PC-3 (cell line): ENCODE data around the gene OSBPL8. TPM values are rescaled to one million over a fixed set of nuclear protein-coding genes. Genes with fewer than 3 reads are reported as not detected.

Source experiments
- ATAC-seq: fragments of 200-7000 bp; cut with Tn5 transposase; 2 replicates; pipeline ENCODE4 v1.9.1; 2020; ENCODE audit warnings: mild to moderate bottlenecking, moderate library complexity
- BruUV-seq: library from RNA; stranded (reverse); fragments of 400-500 nt; replicated peaks from 2 replicates; lab custom pipeline; 2021; lab: Mats Ljungman, UMichigan
- CTCF ChIA-PET: fragments of 300-600 bp; sonication (Branson Sonifier 250); formaldehyde crosslinking; loops from one replicate; lab custom pipeline; 2022; ENCODE audit warnings: antibody characterized with exemption; lab: Charles Lee
- POLR2A ChIA-PET: fragments of 300-600 bp; sonication (Branson Sonifier 250); formaldehyde crosslinking; loops from one replicate; lab custom pipeline; 2022; ENCODE audit warnings: antibody characterized with exemption; ENCODE audit not compliant: unreplicated experiment; lab: Charles Lee
- DNase-seq: peaks from one replicate; pipeline ENCODE4 v3.0.0-alpha.2; 2015
- H2AFZ ChIP-seq: fragments of 300-600 bp; sonication (generic); 2 replicates; pipeline ENCODE4 v1.6.0; 2016; ENCODE audit warnings: antibody characterized with exemption, low read length
- H3F3A ChIP-seq: fragments of 300-600 bp; sonication (generic); one replicate; pipeline ENCODE4 v1.6.0; 2017; ENCODE audit warnings: antibody characterized with exemption, low read length, control low read depth, mild to moderate bottlenecking; ENCODE audit not compliant: unreplicated experiment
- H3K27ac ChIP-seq: fragments of 300-600 bp; sonication (generic); 2 replicates; pipeline ENCODE4 v1.5.1; 2016; ENCODE audit warnings: mild to moderate bottlenecking, low read length
- H3K27me3 ChIP-seq: fragments of 300-600 bp; sonication (generic); 2 replicates; pipeline ENCODE4 v1.6.1; 2016; ENCODE audit warnings: low read length, mixed read lengths
- H3K36me3 ChIP-seq: fragments of 300-600 bp; sonication (generic); 2 replicates; pipeline ENCODE4 v1.6.1; 2016; ENCODE audit warnings: low read depth, mixed run types, low read length, mixed read lengths
- H3K4me1 ChIP-seq: fragments of 300-600 bp; sonication (generic); 2 replicates; pipeline ENCODE4 v1.5.1; 2016; ENCODE audit warnings: low read length; ENCODE audit not compliant: insufficient read depth
- H3K4me2 ChIP-seq: fragments of 300-600 bp; sonication (generic); 2 replicates; pipeline ENCODE4 v1.6.0; 2016; ENCODE audit warnings: low read length
- H3K4me3 ChIP-seq: fragments of 300-600 bp; sonication (generic); 2 replicates; pipeline ENCODE4 v1.5.1; 2016; ENCODE audit warnings: mild to moderate bottlenecking, low read length, mixed read lengths
- H3K79me2 ChIP-seq: fragments of 300-600 bp; sonication (generic); 2 replicates; pipeline ENCODE4 v1.6.1; 2017; ENCODE audit warnings: low read length, mixed read lengths
- H3K9ac ChIP-seq: fragments of 300-600 bp; sonication (generic); 2 replicates; pipeline ENCODE4 v1.6.0; 2016; ENCODE audit warnings: mild to moderate bottlenecking, low read length
- H3K9me2 ChIP-seq: fragments of 300-600 bp; sonication (generic); replicated peaks from 2 replicates; pipeline ENCODE4 v1.6.1; 2016; ENCODE audit warnings: mixed run types, low read length, mixed read lengths
- H3K9me3 ChIP-seq: fragments of 300-600 bp; sonication (generic); 2 replicates; pipeline ENCODE4 v1.6.1; 2016; ENCODE audit warnings: low read length, mixed read lengths
- H4K20me1 ChIP-seq: fragments of 300-600 bp; sonication (generic); 2 replicates; pipeline ENCODE4 v1.6.1; 2016; ENCODE audit warnings: low read length, mixed read lengths
- CTCF ChIP-seq: fragments of 300-600 bp; sonication (generic); conservative IDR thresholded peaks from 2 replicates; pipeline ENCODE4 v1.5.1; 2017; ENCODE audit warnings: antibody characterized with exemption, low read depth, mild to moderate bottlenecking, low read length
- EZH2 ChIP-seq: fragments of 300-600 bp; sonication (generic); IDR thresholded peaks from one replicate; pipeline ENCODE4 v1.6.1; 2017; ENCODE audit warnings: antibody characterized with exemption, mild to moderate bottlenecking, low read length; ENCODE audit not compliant: unreplicated experiment
- EZH2phosphoT487 ChIP-seq: fragments of 300-600 bp; sonication (generic); IDR thresholded peaks from 2 replicates; pipeline ENCODE4 v1.6.1; 2018; ENCODE audit warnings: mild to moderate bottlenecking, antibody characterized with exemption, low read length, borderline replicate concordance
- intact Hi-C: fragments of 100-400 bp; cut with micrococcal nuclease; formaldehyde crosslinking; loops from 2 replicates; pipeline ENCODE4 v1.9.0; 2023
- total RNA-seq: library from RNA; depleted of rRNA; stranded (reverse); fragments of >200 nt; gene quantifications from 2 replicates; pipeline ENCODE4 v1.2.3, GENCODE V29; 2014

OSBPL8 gene
- total RNA-seq, 1 experiment from 2014 or later: 28.5 TPM

- ChIA-PET POLR2A (no interaction called here), CTCF (no interaction called here)
- no peak overlapping the region for H3K27ac ChIP-seq
- H3K9me2 ChIP-seq: no peaks in the 10 kb centered on the region
- H3K4me2 ChIP-seq: no peak overlapping the region
- H2AFZ ChIP-seq: no peak overlapping the region
- ATAC-seq: no peak
- no peaks in the 10 kb centered on the region for H4K20me1 ChIP-seq
- no peak for DNase-seq
- no TSS peak for BruUV-seq
- H3K36me3 ChIP-seq: no peaks in the 10 kb centered on the region
- H3K4me3 ChIP-seq: no peak overlapping the region
- no peaks in the 10 kb centered on the region for H3K4me1 ChIP-seq
- intact Hi-C loops: no loop called here
- H3K27me3 ChIP-seq: no peaks in the 10 kb centered on the region
- no peaks in the 10 kb centered on the region for H3F3A ChIP-seq
- H3K9me3 ChIP-seq: no peaks in the 10 kb centered on the region
- peaks cover 48% of the 10 kb centered on the region for H3K79me2 ChIP-seq
- TF ChIP-seq EZH2phosphoT487 (no peak), CTCF (no peak), EZH2 (no peak)
- H3K9ac ChIP-seq: no peak overlapping the region
Observed at GRCh38 chr12:76539727-76540126, 19.8 kb downstream of the OSBPL8 start.

GRCh38 chr12:76537923-76538322, 21.6 kb downstream of the OSBPL8 start:
- no peak overlapping the region for H3K9ac ChIP-seq
- intact Hi-C loops: no loop called here
- no peak overlapping the region for H3K4me3 ChIP-seq
- no peak overlapping the region for H3K4me2 ChIP-seq
- H3K4me1 ChIP-seq: no peaks in the 10 kb centered on the region
- H3K27ac ChIP-seq: no peak overlapping the region
- H4K20me1 ChIP-seq: no peaks in the 10 kb centered on the region
- no peak overlapping the region for H2AFZ ChIP-seq
- TF ChIP-seq CTCF (no peak), EZH2phosphoT487 (no peak), EZH2 (no peak)
- no peaks in the 10 kb centered on the region for H3K36me3 ChIP-seq
- H3K27me3 ChIP-seq: no peaks in the 10 kb centered on the region
- no peaks in the 10 kb centered on the region for H3F3A ChIP-seq
- no peaks in the 10 kb centered on the region for H3K9me3 ChIP-seq
- ATAC-seq (no peak), DNase-seq (no peak)
- no peaks in the 10 kb centered on the region for H3K9me2 ChIP-seq
- ChIA-PET CTCF (no interaction called here), POLR2A (no interaction called here)
- H3K79me2 ChIP-seq: peaks cover 36% of the 10 kb centered on the region
- no TSS peak for BruUV-seq

- intact Hi-C loops: no loop called here
- Histone ChIP-seq H4K20me1 (no peaks in the 10 kb centered on the region), H3K9me3 (no peaks in the 10 kb centered on the region), H3K27ac (no peak overlapping the region), H3K79me2 (peaks cover 27% of the 10 kb centered on the region), H3K4me1 (no peaks in the 10 kb centered on the region), H3K4me3 (no peak overlapping the region), H3K9ac (no peak overlapping the region), H3F3A (no peaks in the 10 kb centered on the region), H3K9me2 (no peaks in the 10 kb centered on the region), H3K4me2 (no peak overlapping the region), H2AFZ (no peak overlapping the region), H3K27me3 (no peaks in the 10 kb centered on the region), H3K36me3 (no peaks in the 10 kb centered on the region)
- ATAC-seq: no peak
- no TSS peak for BruUV-seq
- ChIA-PET POLR2A (no interaction called here), CTCF (no interaction called here)
- DNase-seq: no peak
- TF ChIP-seq EZH2phosphoT487 (no peak), CTCF (no peak), EZH2 (no peak)
Observed at GRCh38 chr12:76536546-76536945, 23.0 kb downstream of the OSBPL8 start.
